22Rv1 (cell line): Measurements from ENCODE around the gene EHD2.

Experiments
- ZFX ChIP-seq: fragments of 450-650 bp; IDR thresholded peaks from 2 replicates; pipeline ENCODE4 v1.6.1; 2017; ENCODE audit warnings: antibody characterized with exemption, borderline replicate concordance
- TF ChIP-seq, protein P1 (sequence below): fragments of 450-650 bp; IDR thresholded peaks from 2 replicates; pipeline ENCODE4 v1.5.1; 2017; ENCODE audit warnings: mild to moderate bottlenecking

DNA sequence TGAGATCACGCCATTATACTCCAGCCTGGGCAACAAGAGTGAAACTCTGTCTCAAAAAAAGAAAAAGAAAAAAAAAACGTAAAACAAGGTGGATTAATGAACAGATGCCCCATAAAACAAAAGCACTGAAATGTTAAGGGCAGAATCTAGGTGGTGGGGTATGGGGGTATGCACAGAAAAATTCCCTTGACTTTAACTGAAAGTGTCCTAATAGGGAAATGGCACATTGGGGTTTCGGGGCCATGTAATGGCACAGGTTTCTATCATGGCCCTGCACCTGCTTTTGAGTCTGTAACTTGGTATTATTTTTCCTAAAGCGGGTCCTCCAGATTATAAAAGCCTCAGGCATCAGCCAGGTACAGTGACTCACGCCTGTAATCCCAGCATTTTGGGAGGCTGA lies 48.3 kb downstream of the EHD2 start:
- TF ChIP-seq, protein P1, sequence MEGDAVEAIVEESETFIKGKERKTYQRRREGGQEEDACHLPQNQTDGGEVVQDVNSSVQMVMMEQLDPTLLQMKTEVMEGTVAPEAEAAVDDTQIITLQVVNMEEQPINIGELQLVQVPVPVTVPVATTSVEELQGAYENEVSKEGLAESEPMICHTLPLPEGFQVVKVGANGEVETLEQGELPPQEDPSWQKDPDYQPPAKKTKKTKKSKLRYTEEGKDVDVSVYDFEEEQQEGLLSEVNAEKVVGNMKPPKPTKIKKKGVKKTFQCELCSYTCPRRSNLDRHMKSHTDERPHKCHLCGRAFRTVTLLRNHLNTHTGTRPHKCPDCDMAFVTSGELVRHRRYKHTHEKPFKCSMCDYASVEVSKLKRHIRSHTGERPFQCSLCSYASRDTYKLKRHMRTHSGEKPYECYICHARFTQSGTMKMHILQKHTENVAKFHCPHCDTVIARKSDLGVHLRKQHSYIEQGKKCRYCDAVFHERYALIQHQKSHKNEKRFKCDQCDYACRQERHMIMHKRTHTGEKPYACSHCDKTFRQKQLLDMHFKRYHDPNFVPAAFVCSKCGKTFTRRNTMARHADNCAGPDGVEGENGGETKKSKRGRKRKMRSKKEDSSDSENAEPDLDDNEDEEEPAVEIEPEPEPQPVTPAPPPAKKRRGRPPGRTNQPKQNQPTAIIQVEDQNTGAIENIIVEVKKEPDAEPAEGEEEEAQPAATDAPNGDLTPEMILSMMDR, result no peak
- no peak for TF ChIP-seq ZFX
